NCI-H748 treated with DMSO at 0.1 percent for 48 hours (cell line): ENCODE measurements around the gene PPP1R9B.

Experiments used
- DNase-seq: peaks from one replicate; lab custom pipeline; 2025; lab: John Stamatoyannopoulos, UW

The PPP1R9B gene

DNA sequence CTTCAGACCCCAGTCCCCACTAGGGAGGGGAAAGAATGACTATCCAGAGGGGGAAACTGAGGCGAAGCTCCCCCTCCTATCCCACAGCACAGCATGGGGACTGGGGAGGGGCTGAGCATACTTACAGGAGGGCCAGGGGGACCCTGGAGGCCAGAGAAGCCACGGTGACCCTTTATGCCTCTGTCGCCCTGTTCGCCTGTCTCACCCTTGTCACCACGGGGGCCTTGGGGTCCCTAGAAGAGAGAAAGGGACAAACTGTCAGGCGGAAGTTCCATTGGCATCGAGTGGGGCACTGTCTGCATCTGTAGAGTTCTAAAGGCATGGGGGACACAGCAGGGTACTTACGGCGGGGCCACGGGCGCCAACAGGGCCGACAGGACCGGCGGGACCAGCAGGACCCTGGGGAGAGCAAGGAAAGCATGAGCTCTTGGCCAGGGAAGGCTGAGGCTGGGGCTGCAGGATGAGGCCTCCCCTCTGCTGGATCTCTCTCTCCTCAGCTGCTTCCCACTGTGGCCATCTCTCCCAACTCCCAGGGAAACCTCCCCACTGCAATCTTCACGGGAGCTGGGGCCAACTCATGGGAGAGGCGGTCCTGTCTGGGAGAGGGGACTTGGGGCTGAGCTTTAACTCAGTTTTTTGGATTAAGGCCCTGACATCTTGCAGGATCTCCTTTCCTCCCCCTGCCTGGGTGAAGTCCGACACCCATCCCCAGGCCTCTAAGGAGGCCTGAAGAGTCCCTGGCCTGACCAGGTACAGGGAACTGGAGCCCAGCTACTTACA lies 37.5 kb upstream of the PPP1R9B start:
- DNase-seq, result no peak

DNA sequence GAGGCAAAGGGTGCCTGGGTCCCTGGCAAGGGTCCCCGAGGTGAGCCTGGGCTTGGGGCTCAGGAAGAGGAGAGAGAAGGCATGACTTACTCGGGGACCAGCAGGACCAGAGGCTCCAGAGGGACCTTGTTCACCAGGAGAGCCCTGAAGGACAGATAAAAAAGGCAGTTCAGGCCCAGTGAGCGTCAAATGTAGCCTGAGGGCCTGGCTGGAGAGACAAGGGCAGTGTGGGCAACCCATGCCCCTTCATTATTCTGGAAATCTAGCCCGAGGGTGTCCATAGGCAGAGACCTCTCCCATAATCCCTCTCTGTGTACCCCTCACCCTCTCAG lies 36.9 kb upstream of the PPP1R9B start:
- DNase-seq, result no peak

DNA sequence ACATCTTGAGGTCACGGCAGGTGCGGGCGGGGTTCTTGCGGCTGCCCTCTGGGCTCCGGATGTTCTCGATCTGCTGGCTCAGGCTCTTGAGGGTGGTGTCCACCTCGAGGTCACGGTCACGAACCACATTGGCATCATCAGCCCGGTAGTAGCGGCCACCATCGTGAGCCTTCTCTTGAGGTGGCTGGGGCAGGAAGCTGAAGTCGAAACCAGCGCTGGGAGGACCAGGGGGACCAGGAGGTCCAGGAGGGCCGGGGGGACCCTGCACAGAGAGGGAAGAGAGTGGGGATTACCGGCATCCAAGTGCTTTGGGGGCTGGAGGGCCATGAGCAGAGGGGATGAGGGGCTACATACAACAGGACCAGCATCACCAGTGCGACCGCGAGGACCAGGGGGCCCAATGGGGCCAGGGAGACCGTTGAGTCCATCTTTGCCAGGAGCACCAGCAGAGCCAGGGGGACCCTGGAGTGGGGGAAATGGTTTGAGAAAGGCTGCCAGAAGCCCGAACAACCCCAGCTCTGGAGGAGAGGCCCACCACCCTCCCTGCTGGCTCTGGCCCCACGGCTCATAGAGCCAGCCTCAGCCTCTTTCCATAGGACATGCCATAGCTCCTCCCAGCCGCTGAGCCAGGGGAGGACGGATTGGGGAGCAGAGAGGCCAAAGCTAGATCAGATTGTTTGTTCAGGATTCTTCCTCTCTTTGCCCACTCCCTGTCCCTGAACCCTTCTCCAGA lies 36.4 kb upstream of the PPP1R9B start:
- no peak for DNase-seq

- no peak for DNase-seq
Observed at GRCh38 chr17:50185631-50186471, 35.4 kb upstream of the PPP1R9B start.

- DNase-seq, result no peak
Observed at GRCh38 chr17:50184611-50185398, 34.3 kb upstream of the PPP1R9B start.

GRCh38 chr17:50184064-50184463 lies 33.6 kb upstream of the PPP1R9B start:
- no peak for DNase-seq

DNA sequence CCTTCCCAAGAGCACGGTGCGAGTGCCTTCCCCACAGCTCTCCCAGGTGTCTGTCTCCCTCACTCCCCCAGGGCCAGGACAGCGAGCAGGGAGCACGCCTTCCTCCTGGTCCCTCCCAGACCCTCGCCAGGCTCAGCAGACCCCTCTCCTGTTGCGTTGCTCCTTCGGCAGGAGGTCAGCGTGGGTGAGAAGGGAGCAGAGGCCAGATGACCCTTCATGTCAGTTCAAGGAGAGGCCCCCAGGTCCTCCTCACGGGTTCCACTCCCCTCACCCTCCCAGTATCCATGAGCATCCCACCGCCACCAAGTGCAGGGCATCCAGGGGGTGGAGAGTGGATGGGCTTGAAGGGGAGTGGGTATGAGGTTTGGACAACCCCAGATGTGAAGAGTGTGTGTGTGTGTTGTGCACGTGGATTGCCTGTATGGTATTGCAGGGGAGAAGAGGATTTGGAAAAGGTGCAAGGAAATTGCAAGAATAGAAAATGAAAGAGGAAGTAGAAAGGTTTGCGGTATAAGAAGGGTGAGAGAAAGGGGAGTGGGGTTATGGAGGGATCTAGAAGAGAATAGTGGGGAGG lies 33.0 kb upstream of the PPP1R9B start:
- no peak for DNase-seq

GRCh38 chr17:50182783-50183420 lies 32.4 kb upstream of the PPP1R9B start:
- no peak for DNase-seq

DNA sequence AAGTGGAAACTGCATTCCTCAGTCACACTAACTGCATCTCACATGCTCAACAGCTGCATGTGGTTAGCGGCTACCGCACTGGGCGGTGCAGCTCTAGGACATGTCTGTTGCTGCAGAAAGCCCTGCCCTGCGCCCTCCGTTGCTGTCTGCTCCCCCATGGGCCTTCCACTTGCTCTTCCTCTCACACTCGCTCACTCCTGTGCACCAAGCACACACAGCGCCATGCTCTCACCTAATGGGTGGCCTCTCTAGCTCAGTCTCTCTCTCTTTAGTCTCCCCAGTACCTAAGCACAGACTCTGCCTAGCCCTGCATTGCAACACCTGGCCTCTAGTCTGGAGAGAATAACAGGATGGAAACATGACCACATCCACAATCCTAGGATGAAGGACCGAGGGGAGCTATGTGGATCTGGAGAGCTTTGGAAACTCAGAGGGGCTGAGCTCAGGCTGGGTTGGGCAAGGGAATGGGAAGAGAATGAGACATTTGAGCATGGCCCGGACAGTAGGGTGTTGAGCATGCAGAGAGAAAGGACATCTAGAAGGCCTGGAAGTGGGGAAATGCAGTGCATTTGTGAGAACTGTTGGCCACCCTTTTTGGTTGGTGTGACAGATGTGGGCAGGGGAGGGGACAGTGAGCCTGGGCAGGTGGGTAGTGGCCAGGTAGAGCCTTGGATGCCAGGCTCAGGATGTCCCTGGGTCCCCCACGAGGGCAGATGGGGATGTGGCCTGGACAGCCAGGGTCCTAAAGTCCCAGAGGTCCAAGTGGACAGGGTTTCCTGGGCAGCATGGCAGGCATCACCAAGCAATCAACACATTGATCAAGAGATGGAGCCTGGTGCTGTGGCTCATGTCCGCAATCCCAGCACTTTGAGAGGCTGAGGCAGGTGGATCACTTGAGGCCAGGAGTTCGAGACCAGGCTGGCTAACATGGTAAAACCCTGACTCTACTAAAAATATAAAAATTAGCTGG lies 31.4 kb upstream of the PPP1R9B start:
- no peak for DNase-seq

GRCh38 chr17:50181144-50181543 lies 30.7 kb upstream of the PPP1R9B start:
- DNase-seq, result no peak

DNA sequence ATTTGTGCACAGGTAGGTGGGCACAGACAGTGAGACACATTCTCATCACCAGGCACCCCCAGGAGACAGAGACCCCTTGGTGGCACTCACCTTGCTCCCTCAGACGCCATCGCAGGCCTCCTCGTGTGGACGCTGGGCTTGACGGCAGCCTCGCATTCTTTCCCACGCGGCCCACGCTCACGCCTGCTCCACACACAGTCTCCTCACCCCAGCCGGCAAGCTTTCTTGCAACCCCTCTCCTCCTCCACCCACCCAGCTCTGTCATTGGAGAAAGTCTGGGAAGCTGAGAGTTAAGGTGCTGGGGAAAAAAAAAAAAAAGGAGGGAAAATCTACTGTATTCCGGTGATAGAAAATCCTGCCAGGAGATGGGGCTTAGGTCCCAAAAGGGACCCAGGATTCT lies 30.1 kb upstream of the PPP1R9B start:
- no peak for DNase-seq

DNA sequence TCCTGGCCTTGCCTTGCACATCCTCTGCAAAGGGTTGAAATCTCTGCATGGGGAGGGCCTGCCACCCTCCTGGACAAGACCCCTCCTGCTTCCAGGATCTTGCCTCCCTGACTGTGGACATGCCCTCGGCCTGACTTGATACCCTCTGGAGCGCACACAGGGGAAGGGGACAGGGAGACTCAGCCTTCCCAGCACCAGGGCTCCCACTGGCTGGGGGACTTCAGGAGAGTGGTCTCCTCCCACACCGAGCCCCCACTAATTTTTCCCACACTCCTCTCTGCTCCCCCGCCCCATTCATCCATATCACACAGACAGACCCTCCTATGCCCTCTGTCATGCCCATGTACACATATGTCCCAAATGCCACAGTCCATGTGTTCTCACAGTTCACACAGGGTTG lies 29.6 kb upstream of the PPP1R9B start:
- DNase-seq, result no peak

DNA sequence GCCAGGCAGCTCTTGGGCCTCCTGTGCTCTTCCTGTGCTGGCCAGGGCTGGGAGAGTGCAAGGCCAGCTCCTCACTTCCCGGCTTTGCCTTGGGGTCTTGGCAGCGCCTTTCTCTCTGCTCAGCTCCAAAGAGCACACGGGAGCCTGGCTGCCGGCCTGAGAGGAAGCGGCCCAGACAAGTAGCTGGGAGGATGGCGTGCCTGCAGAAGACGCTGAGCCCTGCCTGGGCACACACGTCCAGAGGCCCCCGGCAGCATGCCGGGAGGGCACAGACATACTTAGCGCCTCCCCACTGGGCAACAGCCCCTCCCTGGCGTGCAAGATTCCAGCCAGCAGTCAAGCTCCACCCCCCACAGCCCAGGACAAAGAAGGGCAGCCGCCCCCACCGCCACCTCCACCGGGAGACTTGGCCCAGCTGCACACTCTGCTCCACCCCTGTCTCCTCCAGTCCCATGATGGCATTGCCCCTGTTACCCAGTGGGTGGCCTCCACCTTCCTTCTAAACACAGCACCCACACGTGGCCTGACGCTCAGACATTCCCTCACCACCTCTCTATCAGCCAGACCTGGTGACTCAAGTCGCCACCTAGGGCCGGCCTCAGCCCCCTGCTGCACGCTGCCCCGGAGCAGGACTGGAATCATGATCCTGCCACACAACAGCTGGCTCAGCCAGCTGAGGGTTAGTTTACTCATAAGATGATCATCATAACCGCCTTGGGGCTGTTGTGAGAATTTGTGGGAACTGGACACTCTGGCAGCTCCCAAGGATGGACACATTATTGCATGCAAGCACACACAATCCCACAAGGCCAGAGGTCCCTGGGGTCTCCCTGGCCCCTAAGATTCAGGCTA lies 27.7 kb upstream of the PPP1R9B start:
- no peak for DNase-seq

- no peak for DNase-seq
Observed at GRCh38 chr17:50177476-50177875, 27.0 kb upstream of the PPP1R9B start.

DNA sequence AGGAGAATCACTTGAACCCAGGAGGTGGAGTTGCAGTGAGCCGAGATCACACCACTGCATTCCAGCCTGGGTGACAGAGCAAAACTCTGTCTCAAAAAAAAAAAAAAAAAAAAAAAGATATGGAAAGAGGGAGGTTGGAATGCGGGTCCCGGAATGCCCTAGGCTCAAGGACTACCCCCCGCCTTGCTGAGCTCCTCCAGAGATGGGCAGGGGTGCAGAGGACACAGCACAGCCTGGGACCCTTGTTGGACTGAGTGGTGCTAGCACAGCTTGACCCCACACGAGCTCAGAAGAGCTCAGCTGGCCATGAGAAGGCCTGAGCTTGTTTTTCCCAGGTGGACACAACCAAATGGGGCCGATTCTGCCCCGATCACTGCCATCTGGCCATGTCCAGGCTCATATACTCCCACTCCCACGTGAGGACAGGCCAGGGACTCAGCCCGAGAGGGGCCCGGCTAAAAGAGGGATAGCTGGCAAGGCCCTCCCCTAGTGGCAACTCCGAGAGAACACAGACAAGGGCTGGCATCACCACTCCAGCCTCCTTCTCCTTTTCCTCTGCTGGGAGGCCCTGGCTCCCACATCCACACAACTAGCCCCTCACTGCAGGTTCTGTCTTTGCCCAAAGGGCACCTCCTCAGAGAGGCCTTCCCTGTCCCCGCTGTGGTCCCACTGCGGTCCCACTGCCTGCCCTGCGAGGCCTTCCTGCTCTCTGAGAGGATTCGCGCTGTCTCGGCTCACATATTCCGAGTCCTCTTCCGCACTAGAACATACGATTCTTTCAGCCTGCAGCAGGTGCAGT lies 26.3 kb upstream of the PPP1R9B start:
- no peak for DNase-seq

GRCh38 chr17:50175035-50175807 lies 24.7 kb upstream of the PPP1R9B start:
- no peak for DNase-seq

- no peak for DNase-seq
Observed at GRCh38 chr17:50174444-50174843, 24.0 kb upstream of the PPP1R9B start.
